ENCODE results near the gene LBHD2. TPM values are rescaled to one million over a fixed set of nuclear protein-coding genes. Genes with fewer than 3 reads are reported as not detected.

Gene LBHD2
- total RNA-seq, 1 experiment from 2014 or later = not detected

DNA sequence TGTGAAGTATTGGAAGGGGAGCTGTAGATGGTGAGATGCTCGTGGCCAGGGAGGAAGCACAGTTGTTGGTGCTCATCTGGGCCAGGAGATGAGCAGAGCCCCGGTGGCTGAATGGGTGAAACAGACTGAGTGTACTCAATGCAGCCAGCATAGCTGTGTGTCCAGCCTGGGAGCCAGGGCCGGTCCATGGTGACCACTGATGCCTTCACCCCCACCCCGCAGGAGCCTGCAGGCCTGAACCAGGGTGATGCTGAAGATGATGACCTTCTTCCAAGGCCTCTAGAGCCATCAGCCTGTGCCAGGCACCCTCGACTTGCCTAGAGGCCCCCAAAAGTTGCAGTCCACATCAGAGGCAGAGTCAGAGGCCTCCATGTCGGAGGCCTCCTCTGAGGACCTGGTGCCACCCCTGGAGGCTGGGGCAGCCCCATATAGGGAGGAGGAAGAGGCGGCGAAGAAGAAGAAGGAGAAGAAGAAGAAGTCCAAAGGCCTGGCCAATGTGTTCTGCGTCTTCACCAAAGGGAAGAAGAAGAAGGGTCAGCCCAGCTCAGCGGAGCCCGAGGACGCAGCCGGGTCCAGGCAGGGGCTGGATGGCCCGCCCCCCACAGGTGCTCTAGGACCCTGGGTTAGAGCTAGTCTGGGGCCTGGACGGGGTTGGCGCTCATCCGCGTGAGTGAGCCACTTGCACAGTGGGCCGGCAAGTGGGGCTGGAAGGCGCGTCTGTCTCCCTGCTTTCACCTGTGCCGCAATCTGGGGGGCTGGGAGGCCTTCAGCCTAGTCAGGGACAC lies 42.3 kb downstream of the LBHD2 start:
- Histone ChIP-seq H3K4me3 (replicated peaks in 1 of 2; ENCODE audit: low read depth in 1 of 2, low read length in 2 of 2) (no peak overlapping the region), H3K36me3 (ENCODE audit: control insufficient read depth in 1 of 2, insufficient read depth in 2 of 2, low read length in 2 of 2) (peaks cover 0 to 2% of the 10 kb centered on the region in 2 experiments; a peak in 1 of 4 replicates), H3K4me1 (ENCODE audit: control insufficient read depth in 1 of 2, insufficient read depth in 2 of 2, low read length in 2 of 2) (peaks cover 35 to 55% of the 10 kb centered on the region in 2 experiments), H2AFZ (ENCODE audit: low read depth, low read length, poor library complexity, severe bottlenecking) (no peak overlapping the region), H3K27me3 (ENCODE audit: insufficient read depth, low read length) (no peaks in the 10 kb centered on the region), H3K9me3 (ENCODE audit: control insufficient read depth in 1 of 2, insufficient read depth in 1 of 2, low read depth in 1 of 2, low read length in 2 of 2) (no peaks in the 10 kb centered on the region), H3K9me2 (ENCODE audit: insufficient read depth) (no peaks in the 10 kb centered on the region), H3K9ac (ENCODE audit: low read length) (no peak overlapping the region), H3K27ac (ENCODE audit: low read depth, low read length) (no peak overlapping the region), H3K4me2 (ENCODE audit: low read length) (no peak overlapping the region), H3K79me2 (ENCODE audit: insufficient read depth, low read length) (peaks cover 10% of the 10 kb centered on the region; the same call in 1 of the 2 replicates), H4K20me1 (ENCODE audit: insufficient read depth) (no peaks in the 10 kb centered on the region)
- BruUV-seq (replicated peaks) = no TSS peak
- ChIA-PET RAD21 (ENCODE audit: low non-redundant PET in 1 of 2, low total read pairs in 2 of 2, uncharacterized antibody in 2 of 2, unreplicated experiment in 2 of 2) (no interaction called here), POLR2A (no interaction called here), CTCF (interaction anchor here (1.1 kb wide), 1 partner anchor 15 kb away, joined by 3 read pairs; no protein-coding TSS in a partner anchor)
- no peak for TF ChIP-seq FOSL1 (IDR thresholded peaks at IDR 0.05; ENCODE audit: low read depth)
- DNase-seq (ENCODE audit: low read depth, low spot score) (no peak), ATAC-seq (no peak)
- intact Hi-C loops (cut with micrococcal nuclease) = no loop called here

- no peak overlapping the region for H3K4me2 ChIP-seq (ENCODE audit: low read length)
- H3K27me3 ChIP-seq (ENCODE audit: insufficient read depth, low read length) = no peaks in the 10 kb centered on the region
- no peak overlapping the region for H3K4me3 ChIP-seq (replicated peaks in 1 of 2; ENCODE audit: low read depth in 1 of 2, low read length in 2 of 2)
- no peaks in the 10 kb centered on the region for H3K9me2 ChIP-seq (ENCODE audit: insufficient read depth)
- no peak for DNase-seq (ENCODE audit: low read depth, low spot score)
- no peak overlapping the region for H3K27ac ChIP-seq (ENCODE audit: low read depth, low read length)
- H3K4me1 ChIP-seq (ENCODE audit: control insufficient read depth in 1 of 2, insufficient read depth in 2 of 2, low read length in 2 of 2) = peaks cover 31 to 49% of the 10 kb centered on the region in 2 experiments
- CTCF ChIA-PET = interaction anchor here (1.4 kb wide), 1 partner anchor 21 kb away, joined by 3 read pairs; no protein-coding TSS in a partner anchor
- no peaks in the 10 kb centered on the region for H3K9me3 ChIP-seq (ENCODE audit: control insufficient read depth in 1 of 2, insufficient read depth in 1 of 2, low read depth in 1 of 2, low read length in 2 of 2)
- BruUV-seq (replicated peaks) = no TSS peak
- intact Hi-C loops (cut with micrococcal nuclease) = no loop called here
- POLR2A ChIA-PET = no interaction called here
- no peak overlapping the region for H3K9ac ChIP-seq (ENCODE audit: low read length)
- no peak for ATAC-seq
- H4K20me1 ChIP-seq (ENCODE audit: insufficient read depth) = no peaks in the 10 kb centered on the region
- peaks cover 0 to 2% of the 10 kb centered on the region in 2 experiments; a peak in 1 of 4 replicates for H3K36me3 ChIP-seq (ENCODE audit: control insufficient read depth in 1 of 2, insufficient read depth in 2 of 2, low read length in 2 of 2)
- H2AFZ ChIP-seq (ENCODE audit: low read depth, low read length, poor library complexity, severe bottlenecking) = no peak overlapping the region
- peaks cover 10% of the 10 kb centered on the region; the same call in 1 of the 2 replicates for H3K79me2 ChIP-seq (ENCODE audit: insufficient read depth, low read length)
- RAD21 ChIA-PET (ENCODE audit: low non-redundant PET in 1 of 2, low total read pairs in 2 of 2, uncharacterized antibody in 2 of 2, unreplicated experiment in 2 of 2) = no interaction called here
- TF ChIP-seq ATF3 (IDR thresholded peaks at IDR 0.05) = no peak
- no peak for TF ChIP-seq ZFX (IDR thresholded peaks at IDR 0.05)
- TF ChIP-seq EGR1 (IDR thresholded peaks at IDR 0.05; ENCODE audit: low read depth) = no peak
- TF ChIP-seq POLR2A (IDR thresholded peaks at IDR 0.05; ENCODE audit: borderline replicate concordance, extremely low read depth, insufficient read depth, insufficient read length) = no peak
- no peak for TF ChIP-seq SIN3A (IDR thresholded peaks at IDR 0.05; ENCODE audit: low read depth)
- TF ChIP-seq ELF1 (IDR thresholded peaks at IDR 0.05; ENCODE audit: borderline replicate concordance, low read depth) = no peak
- TF ChIP-seq EZH2phosphoT487 (IDR thresholded peaks at IDR 0.05; ENCODE audit: borderline replicate concordance) = no peak
- no peak for TF ChIP-seq TCF7L2 (IDR thresholded peaks at IDR 0.05; ENCODE audit: borderline replicate concordance, extremely low read depth, insufficient read depth, insufficient read length)
- TF ChIP-seq SP1 (IDR thresholded peaks at IDR 0.05; ENCODE audit: low read depth) = no peak
- no peak for TF ChIP-seq EZH2 (IDR thresholded peaks at IDR 0.05)
- TF ChIP-seq POLR2AphosphoS5 (IDR thresholded peaks at IDR 0.05; ENCODE audit: low read depth, low read length) = no peak
- no peak for TF ChIP-seq MAX (IDR thresholded peaks at IDR 0.05)
- no peak for TF ChIP-seq CTCF (IDR thresholded peaks at IDR 0.05 in 2 of 3, conservative IDR thresholded peaks at IDR 0.05 in 1 of 3; ENCODE audit: borderline replicate concordance in 1 of 3, insufficient read depth in 1 of 3, low read depth in 2 of 3, low read length in 2 of 3)
- TF ChIP-seq YY1 (IDR thresholded peaks at IDR 0.05; ENCODE audit: extremely low read depth, insufficient replicate concordance, low read depth, low read length) = no peak
- TF ChIP-seq CBX3 (IDR thresholded peaks at IDR 0.05; ENCODE audit: low read depth) = no peak
- no peak for TF ChIP-seq SRF (IDR thresholded peaks at IDR 0.05; ENCODE audit: low read depth)
- TF ChIP-seq RAD21 (IDR thresholded peaks at IDR 0.05; ENCODE audit: low read depth) = no peak
These were observed 42.9 kb downstream of the LBHD2 start for GRCh38 chr14:103126873-103127304.
